K562 (cell line): ENCODE measurements around the gene FAM120C. TPM values are rescaled to one million over a fixed set of nuclear protein-coding genes. Genes with fewer than 3 reads are reported as not detected.

Source experiments
- ATAC-seq: fragments of 200-7000 bp; cut with Tn5 transposase; 3 replicates; pipeline ENCODE4 v1.9.1; 2020; ENCODE audit warnings: moderate library complexity
- BruUV-seq: library from RNA; stranded (reverse); fragments of 400-500 nt; replicated peaks from 2 replicates; lab custom pipeline; 2021; lab: Mats Ljungman, UMichigan
- CTCF ChIA-PET: fragments of 300-600 bp; formaldehyde crosslinking; extraction: SDS; loops from one replicate; lab custom pipeline; 2021; ENCODE audit warnings: low intra/inter-chr PET ratio; lab: Yijun Ruan, JAX
- POLR2A ChIA-PET: fragments of 300-600, 350-650 bp; sonication (Branson Sonifier 250); formaldehyde crosslinking; extraction: SDS; loops from one replicate; lab custom pipeline; 2021; ENCODE audit warnings: antibody characterized with exemption, inconsistent platforms; lab: Yijun Ruan, JAX
- DNase-seq, 4 experiments: peaks; one replicate each; pipeline versions ENCODE4 v3.0.0 to v3.0.0-alpha.2; 2011 to 2018; ENCODE audit warnings: low spot score in 3 of 4, mixed read lengths in 3 of 4; ENCODE audit errors: extremely low read depth in 1 of 4
- FAIRE-seq: peaks from 2 replicates; lab custom pipeline; 2011; peaks lifted over from hg19 to GRCh38; lab: Jason Lieb, UNC
- H2AFZ ChIP-seq: 2 replicates; pipeline ENCODE4 v1.6.0; 2011; ENCODE audit warnings: low read depth, low read length, control low read depth, inconsistent platforms
- H3K27ac ChIP-seq: fragments of 200-600 bp; 3 replicates; pipeline ENCODE4 v1.8.0; 2011; ENCODE audit warnings: low read depth, mild to moderate bottlenecking, control low read depth, inconsistent platforms, low read length, moderate library complexity, mixed read lengths; ENCODE audit errors: extremely low read depth
- H3K27me3 ChIP-seq, 2 experiments: fragments of 300-600 bp in 1 of 2; 2 replicates in 1 of 2; 3 replicates in 1 of 2; pipeline versions ENCODE4 v1.6.0 to v1.8.0; 2011; ENCODE audit warnings: inconsistent platforms in 2 of 2, low read length in 2 of 2, mild to moderate bottlenecking in 1 of 2, mixed read lengths in 1 of 2, moderate library complexity in 1 of 2; ENCODE audit not compliant: control insufficient read depth in 2 of 2, insufficient read depth in 2 of 2
- H3K36me3 ChIP-seq: fragments of 300-600 bp; 3 replicates; pipeline ENCODE4 v1.8.0; 2011; ENCODE audit warnings: mild to moderate bottlenecking, low read length, inconsistent platforms; ENCODE audit not compliant: control insufficient read depth, insufficient read depth
- H3K4me1 ChIP-seq, 2 experiments: fragments of 200-600 bp in 1 of 2; replicated peaks in 1 of 2; 2 replicates in 1 of 2; 3 replicates in 1 of 2; pipeline versions ENCODE4 v1.5.1 to v1.8.0; 2011; ENCODE audit warnings: inconsistent platforms in 2 of 2, low read length in 2 of 2, mild to moderate bottlenecking in 1 of 2, mixed read lengths in 1 of 2, moderate library complexity in 1 of 2; ENCODE audit not compliant: control insufficient read depth in 2 of 2, insufficient read depth in 2 of 2
- H3K4me2 ChIP-seq: 2 replicates; pipeline ENCODE4 v1.6.1; 2011; ENCODE audit warnings: low read length, control low read depth, inconsistent platforms, mixed read lengths; ENCODE audit not compliant: insufficient read depth
- H3K4me3 ChIP-seq: fragments of 200-600 bp; sonication (generic), shearing (Covaris generic); 2 replicates; pipeline ENCODE4 v1.5.1; 2016; ENCODE audit warnings: control low read depth, inconsistent platforms
- H3K79me2 ChIP-seq: fragments of 200-600 bp; 3 replicates; pipeline ENCODE4 v1.8.0; 2011; ENCODE audit warnings: low read length, inconsistent platforms; ENCODE audit not compliant: control insufficient read depth, insufficient read depth
- H3K9ac ChIP-seq, 2 experiments: 2 replicates each; pipeline versions ENCODE4 v1.6.0 to v1.6.1; 2011; ENCODE audit warnings: low read depth in 2 of 2, low read length in 2 of 2, control low read depth in 1 of 2, inconsistent platforms in 1 of 2, mild to moderate bottlenecking in 1 of 2, mixed read lengths in 1 of 2; ENCODE audit not compliant: insufficient read depth in 1 of 2
- H3K9me1 ChIP-seq: one replicate; pipeline ENCODE4 v1.6.0; 2011; ENCODE audit warnings: inconsistent platforms, mild to moderate bottlenecking, low read length, moderate library complexity; ENCODE audit not compliant: control insufficient read depth, insufficient read depth
- H3K9me3 ChIP-seq: replicated peaks from 2 replicates; pipeline ENCODE4 v1.5.1; 2011; ENCODE audit warnings: low read depth, low read length, inconsistent platforms; ENCODE audit not compliant: control insufficient read depth, insufficient read depth
- H4K20me1 ChIP-seq: replicated peaks from 2 replicates; pipeline ENCODE4 v1.6.1; 2011; ENCODE audit warnings: low read length, inconsistent platforms, mixed read lengths; ENCODE audit not compliant: control insufficient read depth, insufficient read depth
- FOXA1 ChIP-seq: fragments of 450-650 bp; IDR thresholded peaks from 2 replicates; pipeline ENCODE4 v1.6.1; 2016; ENCODE audit warnings: mild to moderate bottlenecking, borderline replicate concordance
- HMG20A ChIP-seq: fragments of 450-650 bp; formaldehyde crosslinking; conservative IDR thresholded peaks from 2 replicates; pipeline ENCODE4 v1.4.0; 2020; ENCODE audit warnings: mild to moderate bottlenecking, mixed read lengths
- NFATC3 ChIP-seq: fragments of 450-650 bp; IDR thresholded peaks from 2 replicates; pipeline ENCODE4 v1.6.1; 2017; ENCODE audit warnings: mild to moderate bottlenecking
- WGBS: fragments of 100-300 bp; shearing (Covaris generic); methylation state at CpG from one replicate; pipeline ENCODE4 v1.1.6; 2016; ENCODE audit warnings: low coverage, mixed read lengths; ENCODE audit not compliant: insufficient coverage; ENCODE audit errors: missing lambda C conversion rate; 5-methylcytosine and 5-hydroxymethylcytosine counted together
- in situ Hi-C: fragments of 300-500 bp; cut with MboI; formaldehyde crosslinking; loops from 4 replicates; pipeline ENCODE4 v1.15.0; 2018; ENCODE audit warnings: inconsistent platforms, mixed read lengths
- intact Hi-C: fragments of 100-400 bp; cut with micrococcal nuclease; formaldehyde crosslinking; loops from 2 replicates; pipeline ENCODE4 v1.14.2; 2022
- polyA plus RNA-seq, 8 experiments: library from polyadenylated mRNA; depleted of rRNA in 4 of 8; stranded (reverse) in 5 of 8; unstranded in 3 of 8; fragments of >200 nt; fragmentation: Nextera tagmentation in 2 of 8; fragmentation: Illumina TruSeq in 1 of 8; extraction: Ambion mirVana in 2 of 8; extraction: Trizol in 1 of 8; gene quantifications; 2 replicates each; pipeline versions ENCODE4 v1.2.1 to v1.2.3, GENCODE V29; 2011 to 2014; ENCODE audit warnings: inconsistent platforms in 1 of 8, missing spikeins in 1 of 8
- total RNA-seq, 7 experiments: library from RNA; depleted of rRNA in 6 of 7; stranded (reverse); fragments of >200 nt in 6 of 7; fragmentation: Illumina TruSeq in 2 of 7; extraction: Trizol in 2 of 7; gene quantifications; 2 replicates each; pipeline versions ENCODE4 v1.2.1 to v1.2.3, GENCODE V29; 2011 to 2021; ENCODE audit warnings: low replicate concordance in 1 of 7
- TF ChIP-seq, protein P1 (sequence below): sonication (generic); formaldehyde crosslinking; IDR thresholded peaks from 2 replicates; pipeline ENCODE4 v1.8.1; 2023; ENCODE audit warnings: mild to moderate bottlenecking, missing genetic modification reagents

Gene FAM120C
- total and polyA plus RNA-seq, 9 of the 15 experiments (the other 6 are each of a cell fraction or from before 2014, with no cell fraction given), result 0.21 to 6.7 (median 2.1) TPM

DNA sequence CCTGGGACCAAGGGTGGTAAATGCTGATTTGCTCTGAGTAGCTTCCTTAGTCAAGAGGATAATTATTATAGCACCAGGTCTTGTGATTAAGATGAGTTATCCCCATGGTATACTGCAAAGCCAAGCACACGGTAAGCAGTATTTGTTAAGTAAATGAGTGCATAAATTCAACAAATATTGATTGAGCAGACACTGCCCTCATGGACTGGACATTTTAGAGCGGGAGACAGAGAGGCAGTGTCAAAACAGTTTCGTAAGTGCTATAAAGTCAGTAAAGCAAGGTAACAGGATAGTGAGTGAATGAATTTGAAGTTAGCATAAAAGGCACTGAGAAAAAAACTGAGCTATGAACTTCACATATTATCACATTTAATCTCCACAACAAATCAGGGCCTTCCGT lies 152.7 kb downstream of the FAM120C start:
- Histone ChIP-seq H3K4me3 (no peak overlapping the region), H3K27ac (no peak overlapping the region), H3K9me1 (no peaks in the 10 kb centered on the region), H4K20me1 (no peaks in the 10 kb centered on the region), H2AFZ (no peak overlapping the region), H3K4me1 (no peaks in the 10 kb centered on the region), H3K27me3 (no peaks in the 10 kb centered on the region), H3K79me2 (no peaks in the 10 kb centered on the region), H3K4me2 (no peak overlapping the region), H3K36me3 (peaks cover 25% of the 10 kb centered on the region; the same call in 2 of the 3 replicates), H3K9me3 (no peaks in the 10 kb centered on the region), H3K9ac (no peak overlapping the region)
- in situ Hi-C loops, result no loop called here
- intact Hi-C loops, result no loop called here
- 100% methylated on average over 4 of the region's 4 CpGs for WGBS
- POLR2A ChIA-PET, result interaction anchor here (0.7 kb wide), 1 partner anchor 13 kb away, joined by 4 read pairs; no protein-coding TSS in a partner anchor
- ATAC-seq, result no peak
- CTCF ChIA-PET, result no interaction called here
- no peak for DNase-seq
- no peak for FAIRE-seq
- no TSS peak for BruUV-seq
- TF ChIP-seq, protein P1, sequence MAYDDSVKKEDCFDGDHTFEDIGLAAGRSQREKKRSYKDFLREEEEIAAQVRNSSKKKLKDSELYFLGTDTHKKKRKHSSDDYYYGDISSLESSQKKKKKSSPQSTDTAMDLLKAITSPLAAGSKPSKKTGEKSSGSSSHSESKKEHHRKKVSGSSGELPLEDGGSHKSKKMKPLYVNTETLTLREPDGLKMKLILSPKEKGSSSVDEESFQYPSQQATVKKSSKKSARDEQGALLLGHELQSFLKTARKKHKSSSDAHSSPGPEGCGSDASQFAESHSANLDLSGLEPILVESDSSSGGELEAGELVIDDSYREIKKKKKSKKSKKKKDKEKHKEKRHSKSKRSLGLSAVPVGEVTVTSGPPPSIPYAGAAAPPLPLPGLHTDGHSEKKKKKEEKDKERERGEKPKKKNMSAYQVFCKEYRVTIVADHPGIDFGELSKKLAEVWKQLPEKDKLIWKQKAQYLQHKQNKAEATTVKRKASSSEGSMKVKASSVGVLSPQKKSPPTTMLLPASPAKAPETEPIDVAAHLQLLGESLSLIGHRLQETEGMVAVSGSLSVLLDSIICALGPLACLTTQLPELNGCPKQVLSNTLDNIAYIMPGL (CRISPR knock-in tag), result no peak
- no peak for TF ChIP-seq FOXA1
- no peak for TF ChIP-seq NFATC3
- no peak for TF ChIP-seq HMG20A (CRISPR knock-in tag)
- TF ChIP-seq, all 486 proteins: peak for 0
